K562 (cell line): ENCODE data around the gene TMEM245. TPM values are rescaled to one million over a fixed set of nuclear protein-coding genes. Genes with fewer than 3 reads are reported as not detected.

Source experiments
- CEBPB ChIP-seq: fragments of 450-650 bp; IDR thresholded peaks from 2 replicates; pipeline ENCODE4 v1.6.1; 2016; ENCODE audit warnings: missing genetic modification characterization, missing compliant biosample characterization
- ELF1 ChIP-seq: fragments of 200-800 bp; sonication (Bioruptor generic); IDR thresholded peaks from 2 replicates; pipeline ENCODE4 v1.6.1; 2016; ENCODE audit warnings: missing genetic modification characterization, missing compliant biosample characterization
- FOS ChIP-seq: IDR thresholded peaks from 3 replicates; pipeline ENCODE4 v1.6.1; 2011; ENCODE audit not compliant: insufficient read length; ENCODE audit errors: extremely low read depth
- JUND ChIP-seq, 2 experiments: IDR thresholded peaks; 2 replicates in 1 of 2; 3 replicates in 1 of 2; pipeline ENCODE4 v1.6.1; 2011; ENCODE audit warnings: borderline replicate concordance in 2 of 2, low read depth in 2 of 2, low read length in 2 of 2, improper control_type of control experiment in 1 of 2, missing biosample characterization in 1 of 2, missing genetic modification characterization in 1 of 2, missing genetic modification reagents in 1 of 2
- ZFP36 ChIP-seq: fragments of 150-350 bp; IDR thresholded peaks from 2 replicates; pipeline ENCODE4 v1.6.1; 2018; ENCODE audit warnings: low read length, low read depth; ENCODE audit not compliant: partially characterized antibody
- polyA plus RNA-seq, 8 experiments: library from polyadenylated mRNA; depleted of rRNA in 4 of 8; stranded (reverse) in 5 of 8; unstranded in 3 of 8; fragments of >200 nt; fragmentation: Nextera tagmentation in 2 of 8; fragmentation: Illumina TruSeq in 1 of 8; extraction: Ambion mirVana in 2 of 8; extraction: Trizol in 1 of 8; gene quantifications; 2 replicates each; pipeline versions ENCODE4 v1.2.1 to v1.2.3, GENCODE V29; 2011 to 2014; ENCODE audit warnings: inconsistent platforms in 1 of 8, missing spikeins in 1 of 8
- total RNA-seq, 7 experiments: library from RNA; depleted of rRNA in 6 of 7; stranded (reverse); fragments of >200 nt in 6 of 7; fragmentation: Illumina TruSeq in 2 of 7; extraction: Trizol in 2 of 7; gene quantifications; 2 replicates each; pipeline versions ENCODE4 v1.2.1 to v1.2.3, GENCODE V29; 2011 to 2021; ENCODE audit warnings: low replicate concordance in 1 of 7
- TF ChIP-seq, protein P1 (sequence below): fragments of 200-600 bp; sonication (generic); IDR thresholded peaks from one replicate; pipeline ENCODE4 v1.6.1; 2012; ENCODE audit warnings: mild to moderate bottlenecking, low read depth, low read length, inconsistent platforms
- TF ChIP-seq, protein P2 (sequence below), 2 experiments: fragments of 450-650 bp in 1 of 2; sonication (generic) in 1 of 2; formaldehyde crosslinking in 1 of 2; IDR thresholded peaks in 1 of 2; conservative IDR thresholded peaks in 1 of 2; 2 replicates each; pipeline versions ENCODE4 v1.6.1 to v1.8.1; 2016 to 2023; ENCODE audit warnings: mild to moderate bottlenecking in 2 of 2, moderate library complexity in 2 of 2, inconsistent platforms in 1 of 2, missing genetic modification reagents in 1 of 2
- TF ChIP-seq, protein P3 (sequence below): fragments of 250-450 bp; sonication (Bioruptor Pico); IDR thresholded peaks from 2 replicates; pipeline ENCODE4 v1.5.0; 2021
- TF ChIP-seq, protein P4 (sequence below): fragments of 450-650 bp; IDR thresholded peaks from 2 replicates; pipeline ENCODE4 v1.6.1; 2016

Gene TMEM245
- total and polyA plus RNA-seq, 9 of the 15 experiments (the other 6 are each of a cell fraction or from before 2014, with no cell fraction given): 8.5 to 43.2 (median 24.3) TPM

DNA sequence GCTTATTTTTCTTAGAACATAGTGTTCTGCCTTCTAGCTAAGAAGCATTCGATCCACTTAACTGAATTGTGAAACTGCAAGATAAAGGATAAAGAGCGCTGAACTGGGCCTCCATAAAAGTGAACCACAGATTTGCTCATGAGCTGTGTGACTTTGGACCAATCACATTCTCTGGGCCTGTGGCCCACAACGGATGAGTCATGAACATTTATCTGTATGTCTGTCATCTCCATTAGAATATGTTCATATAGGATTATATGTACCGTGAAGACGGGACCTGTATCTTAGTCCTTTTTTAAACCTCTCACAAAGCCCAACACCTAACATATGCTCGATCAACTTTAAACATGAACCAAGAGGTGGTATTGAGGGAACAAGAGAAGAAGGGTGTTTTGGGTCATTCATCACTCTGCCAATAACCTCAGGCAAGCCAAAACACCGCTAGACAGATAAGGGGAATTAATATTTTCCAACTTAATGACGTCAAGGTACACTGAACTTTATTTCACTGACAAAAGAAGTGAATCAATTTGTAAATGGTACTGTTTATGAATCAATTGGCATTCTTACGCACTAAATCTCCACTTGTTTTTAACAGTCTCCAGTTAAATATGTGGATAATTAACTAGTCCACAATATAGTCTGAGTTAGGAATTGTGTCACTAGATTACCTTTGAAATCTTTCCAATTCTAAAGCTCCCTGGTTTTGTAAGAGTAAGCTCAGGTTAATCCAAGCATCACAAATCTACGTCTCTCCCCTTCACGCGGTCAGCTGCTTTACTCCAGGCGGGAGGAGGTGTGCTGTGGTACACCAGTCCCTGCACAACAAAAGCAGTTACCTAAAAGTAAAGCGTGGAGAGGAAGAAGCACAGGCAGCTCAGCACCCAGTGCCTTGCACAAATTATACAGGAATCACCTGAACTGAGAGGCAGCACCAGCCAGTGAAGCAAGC is 1.6 kb downstream of the TMEM245 start (continued):
- TF ChIP-seq, protein P1, sequence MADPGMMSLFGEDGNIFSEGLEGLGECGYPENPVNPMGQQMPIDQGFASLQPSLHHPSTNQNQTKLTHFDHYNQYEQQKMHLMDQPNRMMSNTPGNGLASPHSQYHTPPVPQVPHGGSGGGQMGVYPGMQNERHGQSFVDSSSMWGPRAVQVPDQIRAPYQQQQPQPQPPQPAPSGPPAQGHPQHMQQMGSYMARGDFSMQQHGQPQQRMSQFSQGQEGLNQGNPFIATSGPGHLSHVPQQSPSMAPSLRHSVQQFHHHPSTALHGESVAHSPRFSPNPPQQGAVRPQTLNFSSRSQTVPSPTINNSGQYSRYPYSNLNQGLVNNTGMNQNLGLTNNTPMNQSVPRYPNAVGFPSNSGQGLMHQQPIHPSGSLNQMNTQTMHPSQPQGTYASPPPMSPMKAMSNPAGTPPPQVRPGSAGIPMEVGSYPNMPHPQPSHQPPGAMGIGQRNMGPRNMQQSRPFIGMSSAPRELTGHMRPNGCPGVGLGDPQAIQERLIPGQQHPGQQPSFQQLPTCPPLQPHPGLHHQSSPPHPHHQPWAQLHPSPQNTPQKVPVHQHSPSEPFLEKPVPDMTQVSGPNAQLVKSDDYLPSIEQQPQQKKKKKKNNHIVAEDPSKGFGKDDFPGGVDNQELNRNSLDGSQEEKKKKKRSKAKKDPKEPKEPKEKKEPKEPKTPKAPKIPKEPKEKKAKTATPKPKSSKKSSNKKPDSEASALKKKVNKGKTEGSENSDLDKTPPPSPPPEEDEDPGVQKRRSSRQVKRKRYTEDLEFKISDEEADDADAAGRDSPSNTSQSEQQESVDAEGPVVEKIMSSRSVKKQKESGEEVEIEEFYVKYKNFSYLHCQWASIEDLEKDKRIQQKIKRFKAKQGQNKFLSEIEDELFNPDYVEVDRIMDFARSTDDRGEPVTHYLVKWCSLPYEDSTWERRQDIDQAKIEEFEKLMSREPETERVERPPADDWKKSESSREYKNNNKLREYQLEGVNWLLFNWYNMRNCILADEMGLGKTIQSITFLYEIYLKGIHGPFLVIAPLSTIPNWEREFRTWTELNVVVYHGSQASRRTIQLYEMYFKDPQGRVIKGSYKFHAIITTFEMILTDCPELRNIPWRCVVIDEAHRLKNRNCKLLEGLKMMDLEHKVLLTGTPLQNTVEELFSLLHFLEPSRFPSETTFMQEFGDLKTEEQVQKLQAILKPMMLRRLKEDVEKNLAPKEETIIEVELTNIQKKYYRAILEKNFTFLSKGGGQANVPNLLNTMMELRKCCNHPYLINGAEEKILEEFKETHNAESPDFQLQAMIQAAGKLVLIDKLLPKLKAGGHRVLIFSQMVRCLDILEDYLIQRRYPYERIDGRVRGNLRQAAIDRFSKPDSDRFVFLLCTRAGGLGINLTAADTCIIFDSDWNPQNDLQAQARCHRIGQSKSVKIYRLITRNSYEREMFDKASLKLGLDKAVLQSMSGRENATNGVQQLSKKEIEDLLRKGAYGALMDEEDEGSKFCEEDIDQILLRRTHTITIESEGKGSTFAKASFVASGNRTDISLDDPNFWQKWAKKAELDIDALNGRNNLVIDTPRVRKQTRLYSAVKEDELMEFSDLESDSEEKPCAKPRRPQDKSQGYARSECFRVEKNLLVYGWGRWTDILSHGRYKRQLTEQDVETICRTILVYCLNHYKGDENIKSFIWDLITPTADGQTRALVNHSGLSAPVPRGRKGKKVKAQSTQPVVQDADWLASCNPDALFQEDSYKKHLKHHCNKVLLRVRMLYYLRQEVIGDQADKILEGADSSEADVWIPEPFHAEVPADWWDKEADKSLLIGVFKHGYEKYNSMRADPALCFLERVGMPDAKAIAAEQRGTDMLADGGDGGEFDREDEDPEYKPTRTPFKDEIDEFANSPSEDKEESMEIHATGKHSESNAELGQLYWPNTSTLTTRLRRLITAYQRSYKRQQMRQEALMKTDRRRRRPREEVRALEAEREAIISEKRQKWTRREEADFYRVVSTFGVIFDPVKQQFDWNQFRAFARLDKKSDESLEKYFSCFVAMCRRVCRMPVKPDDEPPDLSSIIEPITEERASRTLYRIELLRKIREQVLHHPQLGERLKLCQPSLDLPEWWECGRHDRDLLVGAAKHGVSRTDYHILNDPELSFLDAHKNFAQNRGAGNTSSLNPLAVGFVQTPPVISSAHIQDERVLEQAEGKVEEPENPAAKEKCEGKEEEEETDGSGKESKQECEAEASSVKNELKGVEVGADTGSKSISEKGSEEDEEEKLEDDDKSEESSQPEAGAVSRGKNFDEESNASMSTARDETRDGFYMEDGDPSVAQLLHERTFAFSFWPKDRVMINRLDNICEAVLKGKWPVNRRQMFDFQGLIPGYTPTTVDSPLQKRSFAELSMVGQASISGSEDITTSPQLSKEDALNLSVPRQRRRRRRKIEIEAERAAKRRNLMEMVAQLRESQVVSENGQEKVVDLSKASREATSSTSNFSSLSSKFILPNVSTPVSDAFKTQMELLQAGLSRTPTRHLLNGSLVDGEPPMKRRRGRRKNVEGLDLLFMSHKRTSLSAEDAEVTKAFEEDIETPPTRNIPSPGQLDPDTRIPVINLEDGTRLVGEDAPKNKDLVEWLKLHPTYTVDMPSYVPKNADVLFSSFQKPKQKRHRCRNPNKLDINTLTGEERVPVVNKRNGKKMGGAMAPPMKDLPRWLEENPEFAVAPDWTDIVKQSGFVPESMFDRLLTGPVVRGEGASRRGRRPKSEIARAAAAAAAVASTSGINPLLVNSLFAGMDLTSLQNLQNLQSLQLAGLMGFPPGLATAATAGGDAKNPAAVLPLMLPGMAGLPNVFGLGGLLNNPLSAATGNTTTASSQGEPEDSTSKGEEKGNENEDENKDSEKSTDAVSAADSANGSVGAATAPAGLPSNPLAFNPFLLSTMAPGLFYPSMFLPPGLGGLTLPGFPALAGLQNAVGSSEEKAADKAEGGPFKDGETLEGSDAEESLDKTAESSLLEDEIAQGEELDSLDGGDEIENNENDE: no peak
- TF ChIP-seq, protein P2, sequence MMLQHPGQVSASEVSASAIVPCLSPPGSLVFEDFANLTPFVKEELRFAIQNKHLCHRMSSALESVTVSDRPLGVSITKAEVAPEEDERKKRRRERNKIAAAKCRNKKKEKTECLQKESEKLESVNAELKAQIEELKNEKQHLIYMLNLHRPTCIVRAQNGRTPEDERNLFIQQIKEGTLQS (IDR thresholded peaks at IDR 0.05): peak; percentile 96
- TF ChIP-seq, protein P2 (CRISPR knock-in tag; conservative IDR thresholded peaks at IDR 0.05): peak; percentile 70; the same call in 1 of the 2 replicates
- TF ChIP-seq FOS: peak; percentile 80
- no peak for TF ChIP-seq ELF1 (tag)
- TF ChIP-seq, protein P3, sequence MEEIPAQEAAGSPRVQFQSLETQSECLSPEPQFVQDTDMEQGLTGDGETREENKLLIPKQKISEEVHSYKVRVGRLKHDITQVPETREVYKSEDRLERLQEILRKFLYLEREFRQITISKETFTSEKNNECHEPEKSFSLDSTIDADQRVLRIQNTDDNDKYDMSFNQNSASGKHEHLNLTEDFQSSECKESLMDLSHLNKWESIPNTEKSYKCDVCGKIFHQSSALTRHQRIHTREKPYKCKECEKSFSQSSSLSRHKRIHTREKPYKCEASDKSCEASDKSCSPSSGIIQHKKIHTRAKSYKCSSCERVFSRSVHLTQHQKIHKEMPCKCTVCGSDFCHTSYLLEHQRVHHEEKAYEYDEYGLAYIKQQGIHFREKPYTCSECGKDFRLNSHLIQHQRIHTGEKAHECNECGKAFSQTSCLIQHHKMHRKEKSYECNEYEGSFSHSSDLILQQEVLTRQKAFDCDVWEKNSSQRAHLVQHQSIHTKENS: no peak
- peak; percentile 76 for TF ChIP-seq ZFP36
- peak; percentile 97 for TF ChIP-seq JUND (IDR thresholded peaks at IDR 0.05; ENCODE audit: borderline replicate concordance, low read depth, low read length)
- TF ChIP-seq JUND (tag; IDR thresholded peaks at IDR 0.05; ENCODE audit: borderline replicate concordance, low read depth, low read length): peak; percentile 99
- peak; percentile 88 for TF ChIP-seq CEBPB (tag)
- TF ChIP-seq, protein P4, sequence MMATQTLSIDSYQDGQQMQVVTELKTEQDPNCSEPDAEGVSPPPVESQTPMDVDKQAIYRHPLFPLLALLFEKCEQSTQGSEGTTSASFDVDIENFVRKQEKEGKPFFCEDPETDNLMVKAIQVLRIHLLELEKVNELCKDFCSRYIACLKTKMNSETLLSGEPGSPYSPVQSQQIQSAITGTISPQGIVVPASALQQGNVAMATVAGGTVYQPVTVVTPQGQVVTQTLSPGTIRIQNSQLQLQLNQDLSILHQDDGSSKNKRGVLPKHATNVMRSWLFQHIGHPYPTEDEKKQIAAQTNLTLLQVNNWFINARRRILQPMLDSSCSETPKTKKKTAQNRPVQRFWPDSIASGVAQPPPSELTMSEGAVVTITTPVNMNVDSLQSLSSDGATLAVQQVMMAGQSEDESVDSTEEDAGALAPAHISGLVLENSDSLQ: peak; percentile 87
